IPS-20b (cell line): ENCODE results near the gene RNF217.
"Not testable (repeated sequence)": the region's sequence is repeated elsewhere in the genome, so short reads cannot be mapped to it uniquely, and the experiment has no call there.

ENCODE experiments used
- H3K27ac ChIP-seq: one replicate; pipeline ENCODE4 v1.5.1; 2013; ENCODE audit warnings: low read length
- H3K27me3 ChIP-seq: 2 replicates; pipeline ENCODE4 v1.6.1; 2013; ENCODE audit warnings: mild to moderate bottlenecking, low read length, inconsistent platforms; ENCODE audit not compliant: insufficient read depth
- H3K36me3 ChIP-seq: 2 replicates; pipeline ENCODE4 v1.6.1; 2013; ENCODE audit warnings: low read depth, mild to moderate bottlenecking, inconsistent platforms, low read length, moderate library complexity; ENCODE audit not compliant: insufficient read depth
- H3K4me1 ChIP-seq: 2 replicates; pipeline ENCODE4 v1.6.1; 2013; ENCODE audit warnings: mild to moderate bottlenecking, control low read depth, inconsistent platforms, low read length, moderate library complexity; ENCODE audit not compliant: insufficient read depth
- H3K4me3 ChIP-seq: 2 replicates; pipeline ENCODE4 v1.5.1; 2013; ENCODE audit warnings: mild to moderate bottlenecking, low read length, inconsistent platforms
- H3K9ac ChIP-seq: 2 replicates; pipeline ENCODE4 v1.6.1; 2013; ENCODE audit warnings: low read depth, mild to moderate bottlenecking, inconsistent platforms, low read length, moderate library complexity
- H3K9me3 ChIP-seq: 2 replicates; pipeline ENCODE4 v1.6.1; 2013; ENCODE audit warnings: mild to moderate bottlenecking, low read depth, low read length, inconsistent platforms; ENCODE audit not compliant: insufficient read depth

Gene RNF217

DNA sequence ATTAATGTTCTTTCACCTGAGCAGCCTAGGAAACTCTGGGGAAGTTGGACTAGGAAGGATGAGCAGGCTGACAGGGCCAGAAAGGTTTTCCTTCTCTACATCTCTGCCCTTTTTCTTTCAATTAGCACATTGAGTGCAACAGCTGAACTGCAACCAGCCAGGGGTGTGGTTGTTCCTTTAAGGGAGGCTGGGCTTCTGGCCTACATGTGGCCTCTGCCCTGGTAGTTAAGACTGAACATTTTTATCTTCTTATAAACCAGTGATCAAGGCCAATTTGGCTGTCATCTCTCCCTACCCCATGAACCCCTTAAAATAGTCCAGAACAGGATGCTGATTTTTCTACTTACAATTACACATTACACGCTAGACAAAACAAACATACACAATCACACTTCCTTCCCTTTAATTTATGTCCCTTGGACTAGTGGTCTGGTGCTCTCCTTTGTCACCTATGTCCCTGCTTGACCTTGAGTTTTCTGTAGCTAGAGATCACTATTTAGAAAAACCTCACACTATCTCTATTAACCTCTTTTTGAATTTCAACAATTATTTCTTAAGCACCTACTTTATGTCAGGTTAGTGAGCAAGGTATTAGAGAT, 60.3 kb downstream of the RNF217 start:
- H3K4me1 ChIP-seq, result peaks cover 27% of the 10 kb centered on the region; the same call in 1 of the 2 replicates
- no peak overlapping the region for H3K27ac ChIP-seq

DNA sequence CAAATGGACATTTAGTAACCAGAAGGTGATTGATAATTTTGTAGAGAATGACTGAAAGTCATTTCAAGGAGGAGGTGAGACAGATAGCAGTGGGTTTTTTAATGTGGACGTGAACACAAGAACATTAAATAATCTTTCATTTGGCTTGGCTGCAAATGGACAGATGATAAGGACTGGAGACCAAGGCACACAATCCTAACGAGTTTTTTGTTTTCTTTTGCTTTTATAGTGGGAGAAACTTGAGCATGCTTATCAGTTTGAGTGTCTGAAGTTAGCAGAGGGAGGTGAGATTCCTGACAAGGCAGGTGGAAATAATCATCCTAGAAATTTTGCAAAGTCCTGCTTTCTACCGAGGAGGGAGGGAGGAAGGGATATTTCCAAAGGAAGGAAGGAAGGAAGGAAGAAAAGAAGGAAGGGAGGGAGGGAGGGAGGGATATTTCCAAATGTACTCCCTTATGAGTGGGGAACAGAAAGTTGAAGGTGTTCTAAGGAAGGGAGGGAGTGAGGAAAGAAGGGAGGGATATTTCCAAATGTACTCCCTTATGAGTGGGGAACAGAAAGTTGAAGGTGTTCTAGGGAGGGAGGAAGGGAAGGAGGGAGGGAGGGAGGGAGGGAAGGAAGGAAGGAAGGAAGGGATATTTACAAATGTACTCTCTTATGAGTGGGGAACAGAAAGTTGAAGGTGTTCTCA, 63.1 kb downstream of the RNF217 start:
- Histone ChIP-seq H3K9me3 (no peaks in the 10 kb centered on the region), H3K4me1 (peaks cover 7% of the 10 kb centered on the region; the same call in 1 of the 2 replicates), H3K27me3 (no peaks in the 10 kb centered on the region), H3K4me3 (no peak overlapping the region), H3K9ac (no peak overlapping the region), H3K27ac (no peak overlapping the region), H3K36me3 (no peaks in the 10 kb centered on the region)

More for the DNA sequence above, 60.3 kb downstream of the RNF217 start:
- Histone ChIP-seq H3K27me3 (no peaks in the 10 kb centered on the region), H3K9ac (no peak overlapping the region), H3K36me3 (no peaks in the 10 kb centered on the region), H3K9me3 (no peaks in the 10 kb centered on the region), H3K4me3 (no peak overlapping the region)

DNA sequence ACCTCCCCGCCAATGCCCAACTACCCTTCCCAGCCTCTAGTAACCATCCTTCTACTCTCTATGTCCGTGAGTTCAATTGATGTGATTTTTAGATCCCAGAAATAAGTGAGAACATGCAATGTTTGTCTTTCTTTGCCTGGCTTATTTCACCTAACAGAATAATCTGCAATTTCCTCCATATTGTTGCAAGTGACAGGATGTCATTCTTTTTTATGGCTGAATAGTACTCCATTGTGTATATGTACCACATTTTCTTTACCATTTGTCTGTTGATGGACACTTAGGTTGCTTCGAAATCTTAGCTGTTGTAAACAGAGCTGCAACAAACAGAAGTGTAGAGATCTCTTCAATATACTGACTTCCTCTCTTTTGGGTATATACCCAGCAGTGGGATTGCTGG, 65.0 kb downstream of the RNF217 start:
- no peaks in the 10 kb centered on the region; the same call in 1 of the 2 replicates for H3K9me3 ChIP-seq
- H3K4me1 ChIP-seq, result 0 out of 2 replicates have a peak, but pooled peaks cover 3% of the 10 kb centered on the region
- no peaks in the 10 kb centered on the region for H3K36me3 ChIP-seq
- no peak overlapping the region for H3K9ac ChIP-seq
- H3K4me3 ChIP-seq, result no peak overlapping the region
- H3K27ac ChIP-seq, result no peak overlapping the region
- no peaks in the 10 kb centered on the region for H3K27me3 ChIP-seq

- H3K27ac ChIP-seq, result no peak overlapping the region
- H3K4me1 ChIP-seq, result no peaks in the 10 kb centered on the region
- H3K9me3 ChIP-seq, result no peaks in the 10 kb centered on the region; the same call in 1 of the 2 replicates
- H3K4me3 ChIP-seq, result no peak overlapping the region
- H3K9ac ChIP-seq, result no peak overlapping the region
- H3K27me3 ChIP-seq, result no peaks in the 10 kb centered on the region
- H3K36me3 ChIP-seq, result no peaks in the 10 kb centered on the region
These were observed 68.7 kb downstream of the RNF217 start for GRCh38 chr6:125030969-125031368.

DNA sequence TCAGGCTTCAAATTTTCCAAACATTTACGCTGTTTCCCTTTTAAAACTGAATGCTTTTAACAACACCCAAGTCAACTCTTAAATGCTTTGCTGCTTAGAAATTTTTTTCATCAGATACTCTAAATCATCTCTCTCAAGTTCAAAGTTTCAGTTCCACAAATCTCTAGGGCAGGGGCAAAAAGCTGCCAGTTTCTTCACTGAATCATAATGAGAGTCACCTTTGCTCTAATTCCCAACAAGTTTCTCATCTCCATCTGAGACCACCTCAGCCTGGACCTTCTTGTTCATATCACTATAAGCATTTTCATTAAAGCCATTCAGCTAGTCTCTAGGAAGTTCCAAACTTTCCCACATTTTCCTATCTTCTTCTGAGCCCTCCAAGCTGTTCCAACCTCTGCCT, 69.1 kb downstream of the RNF217 start:
- H3K27me3 ChIP-seq, result no peaks in the 10 kb centered on the region
- no peak overlapping the region for H3K4me3 ChIP-seq
- no peak overlapping the region for H3K9ac ChIP-seq
- H3K36me3 ChIP-seq, result no peaks in the 10 kb centered on the region
- no peak overlapping the region for H3K27ac ChIP-seq
- no peaks in the 10 kb centered on the region; the same call in 1 of the 2 replicates for H3K9me3 ChIP-seq
- no peaks in the 10 kb centered on the region for H3K4me1 ChIP-seq

GRCh38 chr6:125034929-125035328, 72.7 kb downstream of the RNF217 start:
- H3K27ac ChIP-seq, H3K27me3 ChIP-seq, H3K36me3 ChIP-seq, H3K4me3 ChIP-seq, H3K9ac ChIP-seq, H3K4me1 ChIP-seq, H3K9me3 ChIP-seq: not testable (repeated sequence)

DNA sequence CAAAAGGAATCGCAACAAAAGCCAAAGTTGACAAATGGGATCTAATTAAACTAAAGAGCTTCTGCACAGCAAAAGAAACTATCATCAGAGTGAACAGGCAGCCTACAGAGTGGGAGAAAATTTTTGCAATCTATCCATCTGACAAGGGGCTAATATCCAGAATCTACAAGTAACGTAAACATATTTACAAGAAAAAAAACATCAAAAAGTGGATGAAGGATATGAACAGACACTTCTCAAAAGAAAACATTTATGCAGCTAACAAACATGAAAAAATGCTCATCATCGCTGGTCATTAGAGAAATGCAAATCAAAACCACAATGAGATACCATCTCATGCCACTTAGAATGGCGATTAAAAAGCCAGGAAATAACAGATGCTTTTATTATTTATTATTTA, 74.2 kb downstream of the RNF217 start:
- not testable (repeated sequence) for H3K9me3 ChIP-seq, H3K9ac ChIP-seq

GRCh38 chr6:125037827-125038226, 75.6 kb downstream of the RNF217 start:
- Histone ChIP-seq H3K36me3 (no peaks in the 10 kb centered on the region), H3K4me1 (no peaks in the 10 kb centered on the region), H3K4me3 (no peak overlapping the region), H3K9me3 (no peaks in the 10 kb centered on the region), H3K9ac (no peak overlapping the region), H3K27me3 (no peaks in the 10 kb centered on the region), H3K27ac (no peak overlapping the region)

More for the DNA sequence above, 74.2 kb downstream of the RNF217 start:
- not testable (repeated sequence) for H3K4me1 ChIP-seq, H3K27me3 ChIP-seq, H3K36me3 ChIP-seq, H3K4me3 ChIP-seq, H3K27ac ChIP-seq

GRCh38 chr6:125038925-125039324, 76.7 kb downstream of the RNF217 start:
- H3K9ac ChIP-seq, result no peak overlapping the region
- H3K4me1 ChIP-seq, result peaks cover 6% of the 10 kb centered on the region; the same call in 1 of the 2 replicates
- no peaks in the 10 kb centered on the region for H3K36me3 ChIP-seq
- no peaks in the 10 kb centered on the region for H3K27me3 ChIP-seq
- no peak overlapping the region for H3K4me3 ChIP-seq
- H3K27ac ChIP-seq, result no peak overlapping the region
- no peaks in the 10 kb centered on the region for H3K9me3 ChIP-seq

DNA sequence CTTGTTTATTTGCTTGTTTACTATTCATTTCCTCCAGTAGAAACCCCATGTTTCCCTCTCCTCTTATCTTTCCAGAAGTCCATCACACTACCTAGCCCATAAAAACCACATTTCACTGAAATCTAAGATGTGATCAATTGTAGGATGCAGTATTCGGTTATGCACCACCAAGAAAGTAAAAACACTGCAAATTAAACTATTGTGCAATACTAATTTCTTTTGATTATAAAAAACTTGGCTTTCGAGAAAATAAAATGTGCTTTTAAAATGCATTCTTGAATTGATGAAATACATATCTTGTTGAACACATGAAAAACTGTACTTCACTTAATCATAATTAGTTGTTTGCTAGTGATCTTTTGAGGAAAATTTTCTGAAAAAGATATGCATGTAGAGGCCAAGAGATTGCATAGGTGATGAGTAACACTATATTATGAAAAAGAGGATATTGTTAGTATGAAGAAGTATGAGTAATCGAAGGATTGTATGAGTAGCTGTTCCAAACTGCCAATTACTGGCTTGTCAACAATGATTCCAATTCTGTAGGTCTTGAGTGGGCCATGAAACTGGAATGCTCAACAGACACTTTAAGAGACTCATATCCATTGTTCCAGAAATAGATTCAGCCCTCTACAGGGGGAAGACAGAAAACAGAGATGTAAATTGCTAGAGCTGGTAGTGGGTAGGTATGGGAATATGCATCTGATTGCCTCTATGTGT, 79.7 kb downstream of the RNF217 start:
- no peaks in the 10 kb centered on the region for H3K9me3 ChIP-seq
- H3K36me3 ChIP-seq, result no peaks in the 10 kb centered on the region
- no peak overlapping the region for H3K9ac ChIP-seq
- H3K4me3 ChIP-seq, result no peak overlapping the region
- no peak overlapping the region for H3K27ac ChIP-seq
- H3K4me1 ChIP-seq, result peaks cover 12% of the 10 kb centered on the region; the same call in 1 of the 2 replicates
- H3K27me3 ChIP-seq, result no peaks in the 10 kb centered on the region

GRCh38 chr6:125044066-125044465, 81.8 kb downstream of the RNF217 start:
- Histone ChIP-seq H3K27me3 (no peaks in the 10 kb centered on the region), H3K36me3 (no peaks in the 10 kb centered on the region), H3K27ac (no peak overlapping the region), H3K9me3 (no peaks in the 10 kb centered on the region), H3K9ac (no peak overlapping the region), H3K4me1 (peaks cover 12% of the 10 kb centered on the region; the same call in 1 of the 2 replicates), H3K4me3 (no peak overlapping the region)

DNA sequence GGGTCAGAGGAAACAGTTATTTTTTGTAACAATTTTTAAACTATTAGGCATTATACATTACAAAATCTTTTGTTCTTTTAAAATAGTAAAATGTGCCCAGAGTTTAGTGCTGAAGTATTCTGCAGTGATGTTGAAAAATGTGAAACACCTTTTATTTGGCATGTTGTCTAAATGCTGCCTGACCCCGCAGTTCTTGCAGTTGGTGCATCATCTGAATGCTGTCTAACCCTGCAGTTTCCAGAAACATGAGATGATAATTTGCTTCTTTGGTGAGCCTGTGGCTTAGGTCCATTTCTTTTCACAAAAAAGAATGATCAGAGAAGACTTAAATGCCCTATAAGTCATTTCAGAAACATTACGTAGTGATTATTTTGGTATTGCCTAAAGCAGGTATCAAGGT, 82.4 kb downstream of the RNF217 start:
- no peaks in the 10 kb centered on the region for H3K27me3 ChIP-seq
- peaks cover 12% of the 10 kb centered on the region; the same call in 1 of the 2 replicates for H3K4me1 ChIP-seq
- no peak overlapping the region for H3K4me3 ChIP-seq
- no peak overlapping the region for H3K27ac ChIP-seq
- no peaks in the 10 kb centered on the region for H3K9me3 ChIP-seq
- no peaks in the 10 kb centered on the region for H3K36me3 ChIP-seq
- no peak overlapping the region for H3K9ac ChIP-seq
